CD8-positive, alpha-beta memory T cell (primary cell): ENCODE data around the gene RASGRP3. TPM values are rescaled to one million over a fixed set of nuclear protein-coding genes. Genes with fewer than 3 reads are reported as not detected.
"Not testable (repeated sequence)": the region's sequence is repeated elsewhere in the genome, so short reads cannot be mapped to it uniquely, and the experiment has no call there.

Source experiments
- CTCF ChIA-PET: fragments of 350-600 bp; sonication (Branson Sonifier 250); formaldehyde crosslinking; loops from one replicate; lab custom pipeline; 2021; ENCODE audit warnings: antibody characterized with exemption; lab: Charles Lee
- POLR2A ChIA-PET: fragments of 350-600 bp; sonication (Branson Sonifier 250); formaldehyde crosslinking; loops from one replicate; lab custom pipeline; 2021; ENCODE audit warnings: antibody characterized with exemption; lab: Charles Lee
- DNase-seq, 5 donors: peaks; one replicate each; pipeline versions ENCODE4 v3.0.0 to v3.0.0-alpha.2; 2020 to 2022; ENCODE audit warnings: mixed read lengths in 1 of 5
- H3K27ac ChIP-seq: one replicate; pipeline ENCODE4 v1.7.0; 2013; ENCODE audit warnings: low read depth, mild to moderate bottlenecking, low read length, moderate library complexity
- H3K27me3 ChIP-seq: 2 replicates; pipeline ENCODE4 v1.7.0; 2013; ENCODE audit warnings: low read length, mild to moderate bottlenecking; ENCODE audit not compliant: insufficient read depth, poor library complexity, severe bottlenecking
- H3K36me3 ChIP-seq: 2 replicates; pipeline ENCODE4 v1.7.0; 2013; ENCODE audit warnings: mild to moderate bottlenecking, low read length, moderate library complexity; ENCODE audit not compliant: insufficient read depth
- H3K4me1 ChIP-seq: 2 replicates; pipeline ENCODE4 v1.7.0; 2013; ENCODE audit warnings: mild to moderate bottlenecking, low read length, moderate library complexity; ENCODE audit not compliant: insufficient read depth
- H3K4me3 ChIP-seq: 2 replicates; pipeline ENCODE4 v1.7.0; 2013; ENCODE audit warnings: mild to moderate bottlenecking, low read length
- H3K9me3 ChIP-seq: 2 replicates; pipeline ENCODE4 v1.7.0; 2013; ENCODE audit warnings: mild to moderate bottlenecking, low read length
- H3K27ac Mint-ChIP-seq, 8 donors: one replicate each; pipeline ENCODE4 v1.8.0; 2020 to 2021; ENCODE audit warnings: mixed read lengths in 8 of 8, mild to moderate bottlenecking in 6 of 8, inconsistent platforms in 3 of 8, moderate library complexity in 3 of 8
- H3K27me3 Mint-ChIP-seq, 2 donors: one replicate each; pipeline ENCODE4 v1.8.0; 2020 to 2021; ENCODE audit warnings: mixed read lengths in 2 of 2, mild to moderate bottlenecking in 1 of 2, moderate library complexity in 1 of 2
- H3K36me3 Mint-ChIP-seq, 3 donors: one replicate each; pipeline ENCODE4 v1.8.0; 2020 to 2021; ENCODE audit warnings: mixed read lengths in 3 of 3, inconsistent platforms in 1 of 3, mild to moderate bottlenecking in 1 of 3
- H3K4me1 Mint-ChIP-seq, 3 donors: one replicate each; pipeline ENCODE4 v1.8.0; 2020 to 2021; ENCODE audit warnings: mixed read lengths in 3 of 3, inconsistent platforms in 1 of 3, mild to moderate bottlenecking in 1 of 3
- H3K4me3 Mint-ChIP-seq, 7 donors: one replicate each; pipeline ENCODE4 v1.8.0; 2020 to 2021; ENCODE audit warnings: mixed read lengths in 7 of 7, mild to moderate bottlenecking in 6 of 7, moderate library complexity in 4 of 7, inconsistent platforms in 2 of 7
- H3K9me3 Mint-ChIP-seq, 5 donors: one replicate each; pipeline ENCODE4 v1.8.0; 2020 to 2022; ENCODE audit warnings: mixed read lengths in 5 of 5, mild to moderate bottlenecking in 3 of 5, moderate library complexity in 2 of 5, inconsistent platforms in 1 of 5
- polyA plus RNA-seq: library from polyadenylated mRNA; unstranded; fragments of 300-500 nt; fragmentation: Illumina TruSeq; gene quantifications from one replicate; pipeline ENCODE4 v1.2.3, GENCODE V29; 2021
- total RNA-seq, 2 experiments: library from RNA; stranded (reverse); gene quantifications; one replicate each; pipeline ENCODE4 v1.2.3, GENCODE V29; 2021

The RASGRP3 gene
- total and polyA plus RNA-seq, 3 experiments from 2014 or later = 3.1 to 3.6 (median 3.5) TPM

GRCh38 chr2:33436083-33436482, 40.4 kb upstream of the RASGRP3 start:
- no peaks in the 10 kb centered on the region for H3K4me1 ChIP-seq
- Mint-ChIP-seq H3K4me3 (no peak overlapping the region), H3K4me1 (no peaks in the 10 kb centered on the region), H3K27me3 (peaks cover 9 to 39% of the 10 kb centered on the region in 2 donors), H3K36me3 (no peaks in the 10 kb centered on the region), H3K27ac (no peak overlapping the region), H3K9me3 (no peaks in the 10 kb centered on the region)
- no peak overlapping the region for H3K27ac ChIP-seq
- no peak for DNase-seq
- H3K4me3 ChIP-seq = no peak overlapping the region
- no peaks in the 10 kb centered on the region for H3K27me3 ChIP-seq
- ChIA-PET POLR2A (no interaction called here), CTCF (no interaction called here)
- no peaks in the 10 kb centered on the region for H3K9me3 ChIP-seq
- H3K36me3 ChIP-seq = no peaks in the 10 kb centered on the region

GRCh38 chr2:33437297-33437696, 39.2 kb upstream of the RASGRP3 start:
- CTCF ChIA-PET = no interaction called here

GRCh38 chr2:33437815-33438214, 38.6 kb upstream of the RASGRP3 start:
- H3K9me3 Mint-ChIP-seq = no peaks in the 10 kb centered on the region
- Histone ChIP-seq H3K36me3 (no peaks in the 10 kb centered on the region), H3K4me3 (no peak overlapping the region), H3K4me1 (no peaks in the 10 kb centered on the region), H3K9me3 (no peaks in the 10 kb centered on the region), H3K27ac (no peak overlapping the region), H3K27me3 (no peaks in the 10 kb centered on the region)
- no peak for DNase-seq
- H3K4me1 Mint-ChIP-seq = no peaks in the 10 kb centered on the region
- H3K4me3 Mint-ChIP-seq = no peak overlapping the region
- ChIA-PET CTCF (no interaction called here), POLR2A (no interaction called here)
- H3K27me3 Mint-ChIP-seq = peaks cover 6 to 34% of the 10 kb centered on the region in 2 donors
- H3K27ac Mint-ChIP-seq = no peak overlapping the region
- H3K36me3 Mint-ChIP-seq = no peaks in the 10 kb centered on the region

More at GRCh38 chr2:33437297-33437696, 39.2 kb upstream of the RASGRP3 start:
- Mint-ChIP-seq H3K4me3 (no peak overlapping the region), H3K27ac (no peak overlapping the region), H3K9me3 (no peaks in the 10 kb centered on the region), H3K36me3 (no peaks in the 10 kb centered on the region), H3K27me3 (peaks cover 6 to 38% of the 10 kb centered on the region in 2 donors), H3K4me1 (no peaks in the 10 kb centered on the region)
- POLR2A ChIA-PET = no interaction called here
- Histone ChIP-seq H3K36me3 (no peaks in the 10 kb centered on the region), H3K27me3 (no peaks in the 10 kb centered on the region), H3K27ac (no peak overlapping the region), H3K9me3 (no peaks in the 10 kb centered on the region), H3K4me3 (no peak overlapping the region), H3K4me1 (no peaks in the 10 kb centered on the region)
- DNase-seq = no peak

GRCh38 chr2:33441235-33441810, 35.1 kb upstream of the RASGRP3 start:
- Histone ChIP-seq H3K4me1 (no peaks in the 10 kb centered on the region), H3K9me3 (no peaks in the 10 kb centered on the region), H3K36me3 (no peaks in the 10 kb centered on the region), H3K27ac (no peak overlapping the region), H3K4me3 (no peak overlapping the region), H3K27me3 (no peaks in the 10 kb centered on the region)
- no peak for DNase-seq
- no peaks in the 10 kb centered on the region for H3K4me1 Mint-ChIP-seq
- H3K27ac Mint-ChIP-seq = no peak overlapping the region
- H3K9me3 Mint-ChIP-seq = no peaks in the 10 kb centered on the region
- no peaks in the 10 kb centered on the region for H3K36me3 Mint-ChIP-seq
- ChIA-PET POLR2A (no interaction called here), CTCF (no interaction called here)
- H3K4me3 Mint-ChIP-seq = no peak overlapping the region
- peaks cover 11 to 19% of the 10 kb centered on the region in 2 donors for H3K27me3 Mint-ChIP-seq

- H3K36me3 Mint-ChIP-seq, POLR2A ChIA-PET, H3K36me3 ChIP-seq, H3K9me3 ChIP-seq, H3K9me3 Mint-ChIP-seq, H3K27ac ChIP-seq, CTCF ChIA-PET, H3K4me3 Mint-ChIP-seq, DNase-seq, H3K27me3 ChIP-seq, H3K4me1 Mint-ChIP-seq, H3K4me3 ChIP-seq, H3K27ac Mint-ChIP-seq, H3K4me1 ChIP-seq: not testable (repeated sequence)
- peaks cover 10 to 16% of the 10 kb centered on the region in 2 donors for H3K27me3 Mint-ChIP-seq
Observed at GRCh38 chr2:33442052-33442451, 34.4 kb upstream of the RASGRP3 start.

GRCh38 chr2:33442528-33443079, 33.8 kb upstream of the RASGRP3 start:
- Mint-ChIP-seq H3K36me3 (no peaks in the 10 kb centered on the region), H3K9me3 (no peaks in the 10 kb centered on the region), H3K4me3 (no peak overlapping the region), H3K4me1 (no peaks in the 10 kb centered on the region), H3K27me3 (peaks cover 10 to 11% of the 10 kb centered on the region in 2 donors), H3K27ac (no peak overlapping the region)
- Histone ChIP-seq H3K4me1 (no peaks in the 10 kb centered on the region), H3K4me3 (no peak overlapping the region), H3K9me3 (no peaks in the 10 kb centered on the region), H3K36me3 (no peaks in the 10 kb centered on the region), H3K27me3 (no peaks in the 10 kb centered on the region), H3K27ac (no peak overlapping the region)
- POLR2A ChIA-PET = no interaction called here
- CTCF ChIA-PET = no interaction called here
- no peak for DNase-seq

GRCh38 chr2:33443274-33443829, 33.1 kb upstream of the RASGRP3 start:
- no peak overlapping the region for H3K4me3 Mint-ChIP-seq
- no peaks in the 10 kb centered on the region for H3K9me3 Mint-ChIP-seq
- H3K27me3 Mint-ChIP-seq = peaks cover 9 to 10% of the 10 kb centered on the region in 2 donors
- H3K4me1 ChIP-seq = no peaks in the 10 kb centered on the region
- H3K27me3 ChIP-seq = no peaks in the 10 kb centered on the region
- H3K9me3 ChIP-seq = no peaks in the 10 kb centered on the region
- peaks cover 0 to 2% (median 0%) of the 10 kb centered on the region in 3 donors for H3K4me1 Mint-ChIP-seq
- ChIA-PET POLR2A (no interaction called here), CTCF (no interaction called here)
- no peak for DNase-seq
- no peak overlapping the region for H3K27ac Mint-ChIP-seq
- no peak overlapping the region for H3K27ac ChIP-seq
- no peaks in the 10 kb centered on the region for H3K36me3 ChIP-seq
- H3K4me3 ChIP-seq = no peak overlapping the region
- H3K36me3 Mint-ChIP-seq = no peaks in the 10 kb centered on the region

- H3K27me3 ChIP-seq = no peaks in the 10 kb centered on the region
- no peaks in the 10 kb centered on the region for H3K9me3 Mint-ChIP-seq
Observed at GRCh38 chr2:33444967-33445366, 31.5 kb upstream of the RASGRP3 start.

More at GRCh38 chr2:33444967-33445366, 31.5 kb upstream of the RASGRP3 start:
- H3K9me3 ChIP-seq = no peaks in the 10 kb centered on the region
- H3K36me3 ChIP-seq = no peaks in the 10 kb centered on the region
- Mint-ChIP-seq H3K4me3 (no peak overlapping the region), H3K36me3 (no peaks in the 10 kb centered on the region), H3K27me3 (peaks cover under 1 to 7% of the 10 kb centered on the region in 2 donors), H3K4me1 (peaks cover 0 to 2% (median 0%) of the 10 kb centered on the region in 3 donors), H3K27ac (no peak overlapping the region)
- no peak overlapping the region for H3K4me3 ChIP-seq
- DNase-seq = no peak
- no peak overlapping the region for H3K27ac ChIP-seq
- ChIA-PET POLR2A (no interaction called here), CTCF (no interaction called here)
- no peaks in the 10 kb centered on the region for H3K4me1 ChIP-seq
